ENCODE results near the gene CARD18. TPM values are rescaled to one million over a fixed set of nuclear protein-coding genes. Genes with fewer than 3 reads are reported as not detected.

CARD18 gene, protein sequence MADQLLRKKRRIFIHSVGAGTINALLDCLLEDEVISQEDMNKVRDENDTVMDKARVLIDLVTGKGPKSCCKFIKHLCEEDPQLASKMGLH
- not detected for total RNA-seq

DNA sequence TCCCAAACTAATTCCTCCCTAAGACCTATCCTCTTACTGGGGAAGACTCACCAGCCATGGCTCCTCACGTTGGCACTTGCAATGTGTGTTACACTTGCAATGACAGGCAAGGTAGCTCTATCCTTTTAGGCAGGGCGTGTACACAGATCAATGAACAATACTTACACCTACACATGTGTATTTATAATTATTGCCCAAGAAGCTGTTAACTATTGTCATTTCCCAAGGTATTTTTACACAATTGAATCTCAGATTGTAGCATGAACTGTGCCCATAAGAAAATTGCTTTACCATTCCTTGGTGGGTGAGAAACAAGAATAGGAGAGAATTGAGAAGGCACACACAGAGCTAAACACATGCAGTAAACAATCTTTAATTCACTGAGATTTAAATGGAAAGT is at the start of gene CARD18:
Gene CARD18, minus strand, starts transcription at position 101 of the 400 bp plus-strand sequence. Its CDS starts 43 bp downstream, at position 58.
- no peak within 1 kb of the TSS for H3K4me3 ChIP-seq
- WGBS, 2 donors (ENCODE audit: low coverage in 1 of 2), result 83 to 100% methylated on average over 1 to 2 of the region's 2 CpGs
- TF ChIP-seq, protein P1, sequence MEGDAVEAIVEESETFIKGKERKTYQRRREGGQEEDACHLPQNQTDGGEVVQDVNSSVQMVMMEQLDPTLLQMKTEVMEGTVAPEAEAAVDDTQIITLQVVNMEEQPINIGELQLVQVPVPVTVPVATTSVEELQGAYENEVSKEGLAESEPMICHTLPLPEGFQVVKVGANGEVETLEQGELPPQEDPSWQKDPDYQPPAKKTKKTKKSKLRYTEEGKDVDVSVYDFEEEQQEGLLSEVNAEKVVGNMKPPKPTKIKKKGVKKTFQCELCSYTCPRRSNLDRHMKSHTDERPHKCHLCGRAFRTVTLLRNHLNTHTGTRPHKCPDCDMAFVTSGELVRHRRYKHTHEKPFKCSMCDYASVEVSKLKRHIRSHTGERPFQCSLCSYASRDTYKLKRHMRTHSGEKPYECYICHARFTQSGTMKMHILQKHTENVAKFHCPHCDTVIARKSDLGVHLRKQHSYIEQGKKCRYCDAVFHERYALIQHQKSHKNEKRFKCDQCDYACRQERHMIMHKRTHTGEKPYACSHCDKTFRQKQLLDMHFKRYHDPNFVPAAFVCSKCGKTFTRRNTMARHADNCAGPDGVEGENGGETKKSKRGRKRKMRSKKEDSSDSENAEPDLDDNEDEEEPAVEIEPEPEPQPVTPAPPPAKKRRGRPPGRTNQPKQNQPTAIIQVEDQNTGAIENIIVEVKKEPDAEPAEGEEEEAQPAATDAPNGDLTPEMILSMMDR (IDR thresholded peaks at IDR 0.05), result no peak
- no peaks in the 10 kb centered on the region for H3K4me1 ChIP-seq
- no peak for ATAC-seq
- H3K27me3 ChIP-seq, result no peaks in the 10 kb centered on the region
- H3K9me3 ChIP-seq, result no peaks in the 10 kb centered on the region
- no peaks in the 10 kb centered on the region for H3K36me3 ChIP-seq
- H3K27ac ChIP-seq, result no peak within 1 kb of the TSS

DNA sequence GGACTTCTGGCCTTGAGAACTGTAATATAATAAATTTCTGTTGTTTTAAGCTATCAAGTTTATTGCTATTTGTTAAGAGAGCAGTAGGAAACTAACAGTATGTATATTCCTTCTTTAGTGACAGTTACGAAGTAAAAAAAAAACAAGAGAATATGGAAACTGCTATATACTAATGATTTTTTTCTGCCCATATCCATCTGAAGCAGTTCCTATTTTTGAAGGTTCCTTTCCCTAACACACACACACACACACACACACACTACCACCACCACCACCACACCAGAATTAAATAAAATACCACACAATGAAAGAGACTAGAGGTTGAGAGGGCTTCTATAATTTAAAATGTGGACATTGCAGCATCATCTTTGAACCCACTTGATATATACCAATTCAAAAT is 44.4 kb upstream of the CARD18 start:
- Histone ChIP-seq H3K36me3 (no peaks in the 10 kb centered on the region), H3K4me1 (peaks cover 0 to 10% (median 0%) of the 10 kb centered on the region in 3 donors), H3K27ac (no peak overlapping the region), H3K27me3 (no peaks in the 10 kb centered on the region), H3K4me3 (no peak overlapping the region), H3K9me3 (no peaks in the 10 kb centered on the region)
- TF ChIP-seq POLR2AphosphoS5 (IDR thresholded peaks at IDR 0.05) (no peak), EP300 (IDR thresholded peaks at IDR 0.05) (no peak), POLR2A (IDR thresholded peaks at IDR 0.05) (no peak)
- TF ChIP-seq, protein P1 (IDR thresholded peaks at IDR 0.05), result no peak
- no peak for ATAC-seq
- WGBS, 2 donors (ENCODE audit: low coverage in 1 of 2), result 83 to 87% methylated on average over 1 of the region's 1 CpG

DNA sequence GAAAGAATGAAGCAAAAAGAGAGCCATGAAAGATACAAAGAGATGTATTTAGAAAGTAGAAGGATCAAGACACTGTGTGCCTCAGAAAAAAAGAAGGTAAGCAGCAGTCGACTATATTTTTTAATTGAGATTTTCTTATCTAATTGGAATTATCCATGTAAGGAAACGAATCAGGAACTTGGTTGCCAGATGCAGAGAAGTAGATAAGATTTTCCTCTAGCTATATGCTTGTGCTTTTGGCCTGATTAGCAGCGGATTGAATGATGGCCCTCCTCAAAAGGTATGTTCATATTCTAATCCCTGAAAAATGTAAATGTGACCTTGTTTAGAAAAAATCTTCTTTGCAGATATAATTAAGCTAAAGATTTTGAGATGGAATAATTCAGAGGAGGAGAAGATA is 43.9 kb upstream of the CARD18 start:
- no peaks in the 10 kb centered on the region for H3K36me3 ChIP-seq
- 56 to 73% methylated on average over 2 to 3 of the region's 3 CpGs for WGBS, 2 donors (ENCODE audit: low coverage in 1 of 2)
- no peaks in the 10 kb centered on the region for H3K9me3 ChIP-seq
- no peak overlapping the region for H3K27ac ChIP-seq
- no peak for ATAC-seq
- peaks cover 0 to 10% (median 0%) of the 10 kb centered on the region in 3 donors for H3K4me1 ChIP-seq
- no peak overlapping the region for H3K4me3 ChIP-seq
- no peaks in the 10 kb centered on the region for H3K27me3 ChIP-seq
- TF ChIP-seq POLR2AphosphoS5 (IDR thresholded peaks at IDR 0.05) (no peak), POLR2A (IDR thresholded peaks at IDR 0.05) (no peak), EP300 (IDR thresholded peaks at IDR 0.05) (no peak)
- TF ChIP-seq, protein P1 (IDR thresholded peaks at IDR 0.05), result no peak

DNA sequence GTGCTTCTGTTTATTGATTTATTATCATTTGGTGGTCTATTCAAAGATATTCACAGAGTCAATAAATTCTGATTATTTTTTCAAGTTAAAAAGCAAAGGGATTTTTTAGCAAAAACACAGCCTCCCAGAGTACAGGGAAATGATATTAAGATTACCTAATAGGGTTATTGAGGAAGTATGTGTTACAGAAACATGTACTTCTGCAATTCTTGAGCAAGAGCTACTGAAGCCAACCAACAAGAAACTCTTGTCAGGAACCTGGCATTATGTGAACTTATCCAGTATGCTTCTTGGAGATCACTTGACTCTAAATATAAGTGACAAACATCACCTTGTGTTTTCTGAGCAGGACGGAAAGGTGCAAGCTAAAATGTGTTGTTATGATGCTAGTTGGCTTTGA is 42.0 kb upstream of the CARD18 start:
- Histone ChIP-seq H3K27ac (no peak overlapping the region), H3K4me3 (no peak overlapping the region), H3K27me3 (no peaks in the 10 kb centered on the region), H3K36me3 (no peaks in the 10 kb centered on the region), H3K4me1 (peaks cover 0 to 10% (median 0%) of the 10 kb centered on the region in 3 donors), H3K9me3 (no peaks in the 10 kb centered on the region)
- no peak for TF ChIP-seq POLR2AphosphoS5 (IDR thresholded peaks at IDR 0.05)
- TF ChIP-seq EP300 (IDR thresholded peaks at IDR 0.05), result no peak
- TF ChIP-seq, protein P1 (IDR thresholded peaks at IDR 0.05), result no peak
- no peak for TF ChIP-seq POLR2A (IDR thresholded peaks at IDR 0.05)
- WGBS, 2 donors (ENCODE audit: low coverage in 1 of 2), result 50 to 78% methylated on average over 1 of the region's 1 CpG
- no peak for ATAC-seq

DNA sequence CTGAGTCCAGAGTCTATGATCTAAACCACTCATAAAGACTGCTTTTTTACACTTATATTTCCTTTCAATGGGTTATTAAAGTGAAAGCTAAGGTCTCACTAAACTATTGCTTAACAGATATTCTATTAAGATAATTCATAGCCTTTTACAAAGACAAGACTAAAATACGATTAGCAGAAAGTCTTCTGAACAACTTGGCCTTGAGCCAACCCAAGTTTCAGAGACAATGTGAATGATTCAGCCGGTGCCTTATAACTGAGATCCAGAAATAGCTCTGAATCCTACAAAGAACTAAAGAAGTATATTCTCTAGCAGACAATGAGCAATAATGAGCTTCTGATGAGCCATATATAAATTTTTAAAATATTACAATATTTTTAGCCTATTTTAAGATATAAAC is 41.5 kb upstream of the CARD18 start:
- WGBS, 2 donors (ENCODE audit: low coverage in 1 of 2), result 4 to 5% methylated on average over 2 of the region's 2 CpGs
- peaks cover 0 to 10% (median 0%) of the 10 kb centered on the region in 3 donors for H3K4me1 ChIP-seq
- no peaks in the 10 kb centered on the region for H3K9me3 ChIP-seq
- no peak for ATAC-seq
- H3K27ac ChIP-seq, result no peak overlapping the region
- H3K27me3 ChIP-seq, result no peaks in the 10 kb centered on the region
- no peak overlapping the region for H3K4me3 ChIP-seq
- H3K36me3 ChIP-seq, result no peaks in the 10 kb centered on the region
- no peak for TF ChIP-seq POLR2A (IDR thresholded peaks at IDR 0.05)
- TF ChIP-seq POLR2AphosphoS5 (IDR thresholded peaks at IDR 0.05), result no peak
- no peak for TF ChIP-seq EP300 (IDR thresholded peaks at IDR 0.05)
- TF ChIP-seq, protein P1 (IDR thresholded peaks at IDR 0.05), result no peak
